HG02885 (cell line): ENCODE results near the gene TBX19.

Source experiments
- ATAC-seq: cut with Tn5 transposase; IDR thresholded peaks from one replicate; pipeline ENCODE4 v1.9.1; 2021; ENCODE audit warnings: mild to moderate bottlenecking; ENCODE audit not compliant: unreplicated experiment, poor library complexity

The TBX19 gene

GRCh38 chr1:168279253-168279652 is 1.4 kb upstream of the TBX19 start:
- no peak for ATAC-seq

GRCh38 chr1:168281603-168282325 is 1.1 kb downstream of the TBX19 start:
- ATAC-seq = no peak

- no peak for ATAC-seq
These were observed 4.8 kb downstream of the TBX19 start for GRCh38 chr1:168285521-168285790.

- no peak for ATAC-seq
These were observed 5.6 kb downstream of the TBX19 start for GRCh38 chr1:168285971-168286927.

- no peak for ATAC-seq
These were observed 6.6 kb downstream of the TBX19 start for GRCh38 chr1:168287237-168287664.

GRCh38 chr1:168288311-168289052 is 7.8 kb downstream of the TBX19 start:
- ATAC-seq = no peak

GRCh38 chr1:168291222-168291837 is 10.7 kb downstream of the TBX19 start:
- no peak for ATAC-seq

- no peak for ATAC-seq
These were observed 12.7 kb downstream of the TBX19 start for GRCh38 chr1:168293356-168293755.

- no peak for ATAC-seq
These were observed 14.9 kb downstream of the TBX19 start for GRCh38 chr1:168295411-168296114.

- no peak for ATAC-seq
These were observed 16.5 kb downstream of the TBX19 start for GRCh38 chr1:168297019-168297730.

- ATAC-seq = no peak
These were observed 17.8 kb downstream of the TBX19 start for GRCh38 chr1:168298446-168298845.

- ATAC-seq = no peak
These were observed 19.9 kb downstream of the TBX19 start for GRCh38 chr1:168300626-168301025.

GRCh38 chr1:168301664-168302320 is 21.1 kb downstream of the TBX19 start:
- ATAC-seq = no peak

GRCh38 chr1:168303716-168304540 is 23.3 kb downstream of the TBX19 start:
- no peak for ATAC-seq

- no peak for ATAC-seq
These were observed 24.2 kb downstream of the TBX19 start for GRCh38 chr1:168304865-168305264.

GRCh38 chr1:168312718-168313604 is 32.3 kb downstream of the TBX19 start:
- ATAC-seq = no peak

- ATAC-seq = no peak
These were observed 35.5 kb downstream of the TBX19 start for GRCh38 chr1:168316142-168316541.
